GM23338 (cell line): ENCODE data around the gene SSTR3. TPM values are rescaled to one million over a fixed set of nuclear protein-coding genes. Genes with fewer than 3 reads are reported as not detected.

Source experiments
- ATAC-seq: fragments of 200-7000 bp; cut with Tn5 transposase; 3 replicates; pipeline ENCODE4 v1.9.1; 2020
- DNase-seq: peaks from one replicate; pipeline ENCODE4 v3.0.0-alpha.2; 2015; ENCODE audit warnings: low spot score
- H2AFZ ChIP-seq: fragments of 200-600 bp; sonication (generic); 2 replicates; pipeline ENCODE4 v1.8.0; 2016; ENCODE audit warnings: antibody characterized with exemption, mild to moderate bottlenecking, moderate library complexity
- H3F3A ChIP-seq: fragments of 200-600 bp; sonication (generic); replicated peaks from 2 replicates; pipeline ENCODE4 v1.8.0; 2017; ENCODE audit warnings: antibody characterized with exemption, mixed run types, low read depth
- H3K27ac ChIP-seq: fragments of 200-600 bp; sonication (generic); 2 replicates; pipeline ENCODE4 v1.6.1; 2016; ENCODE audit warnings: low read depth
- H3K27me3 ChIP-seq: fragments of 200-600 bp; sonication (generic); 2 replicates; pipeline ENCODE4 v1.8.0; 2016; ENCODE audit warnings: mild to moderate bottlenecking, mixed run types, moderate library complexity; ENCODE audit not compliant: insufficient read depth
- H3K36me3 ChIP-seq: fragments of 200-600 bp; sonication (generic); 2 replicates; pipeline ENCODE4 v1.8.0; 2016; ENCODE audit warnings: mild to moderate bottlenecking; ENCODE audit not compliant: insufficient read depth
- H3K4me1 ChIP-seq: fragments of 200-600 bp; sonication (generic); 2 replicates; pipeline ENCODE4 v1.8.0; 2016; ENCODE audit warnings: mild to moderate bottlenecking, moderate library complexity; ENCODE audit not compliant: insufficient read depth
- H3K4me2 ChIP-seq: fragments of 200-600 bp; sonication (generic); 2 replicates; pipeline ENCODE4 v1.7.1; 2017; ENCODE audit warnings: mixed run types
- H3K4me3 ChIP-seq: fragments of 200-600 bp; sonication (generic); 2 replicates; pipeline ENCODE4 v1.6.1; 2016; ENCODE audit warnings: mixed run types
- H3K79me2 ChIP-seq: fragments of 200-600 bp; sonication (generic); replicated peaks from 2 replicates; pipeline ENCODE4 v1.8.0; 2017; ENCODE audit warnings: mild to moderate bottlenecking; ENCODE audit not compliant: insufficient read depth
- H3K9me2 ChIP-seq: fragments of 200-600 bp; sonication (generic); 2 replicates; pipeline ENCODE4 v1.8.0; 2017; ENCODE audit not compliant: insufficient read depth
- H4K20me1 ChIP-seq: fragments of 200-600 bp; sonication (generic); replicated peaks from 2 replicates; pipeline ENCODE4 v1.8.0; 2017; ENCODE audit warnings: mild to moderate bottlenecking; ENCODE audit not compliant: insufficient read depth
- H3K27ac Mint-ChIP-seq: 2 replicates; pipeline ENCODE4 v1.8.0; 2020; ENCODE audit warnings: inconsistent platforms, mild to moderate bottlenecking, moderate library complexity, mixed read lengths
- H3K27me3 Mint-ChIP-seq: 3 replicates; pipeline ENCODE4 v1.8.0; 2022; ENCODE audit warnings: low read depth, mild to moderate bottlenecking, moderate library complexity, mixed read lengths, inconsistent platforms; ENCODE audit not compliant: insufficient read depth, poor library complexity
- H3K36me3 Mint-ChIP-seq: 3 replicates; pipeline ENCODE4 v1.8.0; 2021; ENCODE audit warnings: low read depth, mild to moderate bottlenecking, inconsistent platforms, moderate library complexity, mixed read lengths
- H3K4me1 Mint-ChIP-seq: 3 replicates; pipeline ENCODE4 v1.8.0; 2020; ENCODE audit warnings: mild to moderate bottlenecking, inconsistent platforms, mixed read lengths
- H3K4me3 Mint-ChIP-seq: 3 replicates; pipeline ENCODE4 v1.8.0; 2021; ENCODE audit warnings: moderate library complexity, mild to moderate bottlenecking, inconsistent platforms, mixed read lengths
- H3K9me3 Mint-ChIP-seq: 3 replicates; pipeline ENCODE4 v1.8.0; 2020; ENCODE audit warnings: moderate library complexity, mild to moderate bottlenecking, inconsistent platforms, mixed read lengths
- CREB1 ChIP-seq: fragments of 250-450 bp; sonication (Bioruptor Pico); IDR thresholded peaks from 2 replicates; pipeline ENCODE4 v1.5.0; 2020; ENCODE audit warnings: low read depth, mild to moderate bottlenecking, moderate library complexity
- EZH2 ChIP-seq: fragments of 200-600 bp; sonication (generic); IDR thresholded peaks from one replicate; pipeline ENCODE4 v1.8.0; 2017; ENCODE audit warnings: antibody characterized with exemption, mild to moderate bottlenecking, low read depth; ENCODE audit not compliant: unreplicated experiment
- EZH2phosphoT487 ChIP-seq: fragments of 200-600 bp; sonication (generic); IDR thresholded peaks from one replicate; pipeline ENCODE4 v1.8.1; 2018; ENCODE audit warnings: antibody characterized with exemption; ENCODE audit not compliant: unreplicated experiment
- JUNB ChIP-seq: IDR thresholded peaks from one replicate; pipeline ENCODE4 v1.6.1; 2016; ENCODE audit warnings: antibody characterized with exemption; ENCODE audit not compliant: unreplicated experiment
- NANOG ChIP-seq: IDR thresholded peaks from 2 replicates; pipeline ENCODE4 v1.6.1; 2016; ENCODE audit warnings: antibody characterized with exemption, borderline replicate concordance
- POLR2AphosphoS5 ChIP-seq: IDR thresholded peaks from 2 replicates; pipeline ENCODE4 v1.6.1; 2016; ENCODE audit warnings: antibody characterized with exemption, low read depth
- STAT1 ChIP-seq: IDR thresholded peaks from one replicate; pipeline ENCODE4 v1.6.1; 2016; ENCODE audit warnings: antibody characterized with exemption; ENCODE audit not compliant: unreplicated experiment
- ZNF114 ChIP-seq: fragments of 250-450 bp; sonication (Bioruptor Pico); IDR thresholded peaks from 2 replicates; pipeline ENCODE4 v1.5.0; 2020; ENCODE audit warnings: mild to moderate bottlenecking, moderate library complexity
- ZNF331 ChIP-seq: fragments of 250-450 bp; sonication (Bioruptor Pico); IDR thresholded peaks from 2 replicates; pipeline ENCODE4 v1.5.0; 2020; ENCODE audit warnings: low read depth, mild to moderate bottlenecking, moderate library complexity
- polyA plus RNA-seq: library from polyadenylated mRNA; unstranded; fragments of >200 nt; fragmentation: Nextera tagmentation; extraction: Ambion mirVana; gene quantifications from 2 replicates; pipeline ENCODE4 v1.2.1, GENCODE V29; 2016
- total RNA-seq: library from RNA; depleted of rRNA; stranded (reverse); fragments of >200 nt; shearing (Covaris generic); gene quantifications from 2 replicates; pipeline ENCODE4 v1.2.3, GENCODE V29; 2014
- TF ChIP-seq, protein P1 (sequence below), 2 experiments: fragments of 200-600 bp in 1 of 2; sonication (generic) in 1 of 2; conservative IDR thresholded peaks; 2 replicates each; pipeline versions ENCODE4 v1.5.1 to v1.6.1; 2016 to 2017; ENCODE audit warnings: antibody characterized with exemption in 2 of 2, low read depth in 2 of 2, mild to moderate bottlenecking in 2 of 2, moderate library complexity in 1 of 2
- TF ChIP-seq, protein P2 (sequence below): fragments of 250-450 bp; sonication (Bioruptor Pico); IDR thresholded peaks from 2 replicates; pipeline ENCODE4 v1.5.0; 2020; ENCODE audit warnings: mild to moderate bottlenecking, moderate library complexity
- TF ChIP-seq, protein P3 (sequence below): IDR thresholded peaks from 2 replicates; pipeline ENCODE4 v1.6.1; 2016; ENCODE audit warnings: antibody characterized with exemption
- TF ChIP-seq, protein P4 (sequence below): IDR thresholded peaks from one replicate; pipeline ENCODE4 v1.6.1; 2018; ENCODE audit warnings: antibody characterized with exemption; ENCODE audit not compliant: unreplicated experiment

SSTR3 gene
- total and polyA plus RNA-seq, 2 experiments from 2014 or later: 0.66 TPM; not detected in 1

DNA sequence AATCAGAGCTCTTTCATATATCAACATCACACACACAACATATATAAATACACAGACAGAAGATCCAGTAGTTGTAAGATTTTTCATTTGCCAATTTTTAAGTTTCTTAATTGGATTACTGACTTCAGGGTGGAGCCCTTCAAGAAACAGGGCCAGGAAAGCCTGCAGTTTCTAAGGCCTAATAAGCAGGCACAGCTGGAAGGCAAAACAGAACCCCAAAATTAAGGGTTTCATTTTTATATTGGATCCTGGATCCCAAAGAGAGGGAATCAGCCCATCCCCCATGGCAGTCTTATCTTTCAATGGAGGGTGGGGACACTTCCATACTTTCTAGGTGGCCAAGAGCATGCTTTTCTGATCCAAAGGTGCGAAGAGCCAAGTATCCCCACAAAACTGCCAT, 19.5 kb downstream of the SSTR3 start:
- Histone ChIP-seq H3K79me2 (no peaks in the 10 kb centered on the region), H3K27me3 (no peaks in the 10 kb centered on the region), H3K4me2 (no peak overlapping the region), H4K20me1 (no peaks in the 10 kb centered on the region), H3F3A (peaks cover 5% of the 10 kb centered on the region; the same call in 1 of the 2 replicates), H3K27ac (no peak overlapping the region), H3K4me1 (peaks cover 22% of the 10 kb centered on the region), H3K4me3 (no peak overlapping the region), H3K36me3 (peaks cover 5% of the 10 kb centered on the region; the same call in 1 of the 2 replicates), H2AFZ (no peak overlapping the region), H3K9me2 (no peaks in the 10 kb centered on the region)
- Mint-ChIP-seq H3K9me3 (peaks cover 23% of the 10 kb centered on the region), H3K27ac (no peak overlapping the region), H3K4me3 (no peak overlapping the region), H3K4me1 (peaks cover 26% of the 10 kb centered on the region), H3K27me3 (peaks cover 5% of the 10 kb centered on the region), H3K36me3 (peaks cover 39% of the 10 kb centered on the region)
- DNase-seq (no peak), ATAC-seq (no peak)
- TF ChIP-seq CREB1 (CRISPR knock-in tag) (no peak), STAT1 (no peak), EZH2 (no peak), POLR2AphosphoS5 (no peak), JUNB (no peak), EZH2phosphoT487 (no peak), ZNF331 (no peak), ZNF114 (CRISPR knock-in tag) (no peak), NANOG (no peak)
- TF ChIP-seq, protein P1, sequence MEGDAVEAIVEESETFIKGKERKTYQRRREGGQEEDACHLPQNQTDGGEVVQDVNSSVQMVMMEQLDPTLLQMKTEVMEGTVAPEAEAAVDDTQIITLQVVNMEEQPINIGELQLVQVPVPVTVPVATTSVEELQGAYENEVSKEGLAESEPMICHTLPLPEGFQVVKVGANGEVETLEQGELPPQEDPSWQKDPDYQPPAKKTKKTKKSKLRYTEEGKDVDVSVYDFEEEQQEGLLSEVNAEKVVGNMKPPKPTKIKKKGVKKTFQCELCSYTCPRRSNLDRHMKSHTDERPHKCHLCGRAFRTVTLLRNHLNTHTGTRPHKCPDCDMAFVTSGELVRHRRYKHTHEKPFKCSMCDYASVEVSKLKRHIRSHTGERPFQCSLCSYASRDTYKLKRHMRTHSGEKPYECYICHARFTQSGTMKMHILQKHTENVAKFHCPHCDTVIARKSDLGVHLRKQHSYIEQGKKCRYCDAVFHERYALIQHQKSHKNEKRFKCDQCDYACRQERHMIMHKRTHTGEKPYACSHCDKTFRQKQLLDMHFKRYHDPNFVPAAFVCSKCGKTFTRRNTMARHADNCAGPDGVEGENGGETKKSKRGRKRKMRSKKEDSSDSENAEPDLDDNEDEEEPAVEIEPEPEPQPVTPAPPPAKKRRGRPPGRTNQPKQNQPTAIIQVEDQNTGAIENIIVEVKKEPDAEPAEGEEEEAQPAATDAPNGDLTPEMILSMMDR (conservative IDR thresholded peaks at IDR 0.05; ENCODE audit: low read depth in 2 of 2): no peak
- TF ChIP-seq, protein P2, sequence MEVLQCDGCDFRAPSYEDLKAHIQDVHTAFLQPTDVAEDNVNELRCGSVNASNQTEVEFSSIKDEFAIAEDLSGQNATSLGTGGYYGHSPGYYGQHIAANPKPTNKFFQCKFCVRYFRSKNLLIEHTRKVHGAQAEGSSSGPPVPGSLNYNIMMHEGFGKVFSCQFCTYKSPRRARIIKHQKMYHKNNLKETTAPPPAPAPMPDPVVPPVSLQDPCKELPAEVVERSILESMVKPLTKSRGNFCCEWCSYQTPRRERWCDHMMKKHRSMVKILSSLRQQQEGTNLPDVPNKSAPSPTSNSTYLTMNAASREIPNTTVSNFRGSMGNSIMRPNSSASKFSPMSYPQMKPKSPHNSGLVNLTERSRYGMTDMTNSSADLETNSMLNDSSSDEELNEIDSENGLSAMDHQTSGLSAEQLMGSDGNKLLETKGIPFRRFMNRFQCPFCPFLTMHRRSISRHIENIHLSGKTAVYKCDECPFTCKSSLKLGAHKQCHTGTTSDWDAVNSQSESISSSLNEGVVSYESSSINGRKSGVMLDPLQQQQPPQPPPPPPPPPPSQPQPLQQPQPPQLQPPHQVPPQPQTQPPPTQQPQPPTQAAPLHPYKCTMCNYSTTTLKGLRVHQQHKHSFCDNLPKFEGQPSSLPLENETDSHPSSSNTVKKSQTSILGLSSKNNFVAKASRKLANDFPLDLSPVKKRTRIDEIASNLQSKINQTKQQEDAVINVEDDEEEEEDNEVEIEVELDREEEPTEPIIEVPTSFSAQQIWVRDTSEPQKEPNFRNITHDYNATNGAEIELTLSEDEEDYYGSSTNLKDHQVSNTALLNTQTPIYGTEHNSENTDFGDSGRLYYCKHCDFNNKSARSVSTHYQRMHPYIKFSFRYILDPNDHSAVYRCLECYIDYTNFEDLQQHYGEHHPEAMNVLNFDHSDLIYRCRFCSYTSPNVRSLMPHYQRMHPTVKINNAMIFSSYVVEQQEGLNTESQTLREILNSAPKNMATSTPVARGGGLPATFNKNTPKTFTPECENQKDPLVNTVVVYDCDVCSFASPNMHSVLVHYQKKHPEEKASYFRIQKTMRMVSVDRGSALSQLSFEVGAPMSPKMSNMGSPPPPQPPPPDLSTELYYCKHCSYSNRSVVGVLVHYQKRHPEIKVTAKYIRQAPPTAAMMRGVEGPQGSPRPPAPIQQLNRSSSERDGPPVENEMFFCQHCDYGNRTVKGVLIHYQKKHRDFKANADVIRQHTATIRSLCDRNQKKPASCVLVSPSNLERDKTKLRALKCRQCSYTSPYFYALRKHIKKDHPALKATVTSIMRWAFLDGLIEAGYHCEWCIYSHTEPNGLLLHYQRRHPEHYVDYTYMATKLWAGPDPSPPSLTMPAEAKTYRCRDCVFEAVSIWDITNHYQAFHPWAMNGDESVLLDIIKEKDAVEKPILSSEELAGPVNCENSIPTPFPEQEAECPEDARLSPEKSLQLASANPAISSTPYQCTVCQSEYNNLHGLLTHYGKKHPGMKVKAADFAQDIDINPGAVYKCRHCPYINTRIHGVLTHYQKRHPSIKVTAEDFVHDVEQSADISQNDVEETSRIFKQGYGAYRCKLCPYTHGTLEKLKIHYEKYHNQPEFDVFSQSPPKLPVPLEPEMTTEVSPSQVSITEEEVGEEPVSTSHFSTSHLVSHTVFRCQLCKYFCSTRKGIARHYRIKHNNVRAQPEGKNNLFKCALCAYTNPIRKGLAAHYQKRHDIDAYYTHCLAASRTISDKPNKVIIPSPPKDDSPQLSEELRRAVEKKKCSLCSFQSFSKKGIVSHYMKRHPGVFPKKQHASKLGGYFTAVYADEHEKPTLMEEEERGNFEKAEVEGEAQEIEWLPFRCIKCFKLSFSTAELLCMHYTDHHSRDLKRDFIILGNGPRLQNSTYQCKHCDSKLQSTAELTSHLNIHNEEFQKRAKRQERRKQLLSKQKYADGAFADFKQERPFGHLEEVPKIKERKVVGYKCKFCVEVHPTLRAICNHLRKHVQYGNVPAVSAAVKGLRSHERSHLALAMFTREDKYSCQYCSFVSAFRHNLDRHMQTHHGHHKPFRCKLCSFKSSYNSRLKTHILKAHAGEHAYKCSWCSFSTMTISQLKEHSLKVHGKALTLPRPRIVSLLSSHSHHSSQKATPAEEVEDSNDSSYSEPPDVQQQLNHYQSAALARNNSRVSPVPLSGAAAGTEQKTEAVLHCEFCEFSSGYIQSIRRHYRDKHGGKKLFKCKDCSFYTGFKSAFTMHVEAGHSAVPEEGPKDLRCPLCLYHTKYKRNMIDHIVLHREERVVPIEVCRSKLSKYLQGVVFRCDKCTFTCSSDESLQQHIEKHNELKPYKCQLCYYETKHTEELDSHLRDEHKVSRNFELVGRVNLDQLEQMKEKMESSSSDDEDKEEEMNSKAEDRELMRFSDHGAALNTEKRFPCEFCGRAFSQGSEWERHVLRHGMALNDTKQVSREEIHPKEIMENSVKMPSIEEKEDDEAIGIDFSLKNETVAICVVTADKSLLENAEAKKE: no peak
- TF ChIP-seq, protein P3, sequence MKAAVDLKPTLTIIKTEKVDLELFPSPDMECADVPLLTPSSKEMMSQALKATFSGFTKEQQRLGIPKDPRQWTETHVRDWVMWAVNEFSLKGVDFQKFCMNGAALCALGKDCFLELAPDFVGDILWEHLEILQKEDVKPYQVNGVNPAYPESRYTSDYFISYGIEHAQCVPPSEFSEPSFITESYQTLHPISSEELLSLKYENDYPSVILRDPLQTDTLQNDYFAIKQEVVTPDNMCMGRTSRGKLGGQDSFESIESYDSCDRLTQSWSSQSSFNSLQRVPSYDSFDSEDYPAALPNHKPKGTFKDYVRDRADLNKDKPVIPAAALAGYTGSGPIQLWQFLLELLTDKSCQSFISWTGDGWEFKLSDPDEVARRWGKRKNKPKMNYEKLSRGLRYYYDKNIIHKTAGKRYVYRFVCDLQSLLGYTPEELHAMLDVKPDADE: no peak
- TF ChIP-seq, protein P4, sequence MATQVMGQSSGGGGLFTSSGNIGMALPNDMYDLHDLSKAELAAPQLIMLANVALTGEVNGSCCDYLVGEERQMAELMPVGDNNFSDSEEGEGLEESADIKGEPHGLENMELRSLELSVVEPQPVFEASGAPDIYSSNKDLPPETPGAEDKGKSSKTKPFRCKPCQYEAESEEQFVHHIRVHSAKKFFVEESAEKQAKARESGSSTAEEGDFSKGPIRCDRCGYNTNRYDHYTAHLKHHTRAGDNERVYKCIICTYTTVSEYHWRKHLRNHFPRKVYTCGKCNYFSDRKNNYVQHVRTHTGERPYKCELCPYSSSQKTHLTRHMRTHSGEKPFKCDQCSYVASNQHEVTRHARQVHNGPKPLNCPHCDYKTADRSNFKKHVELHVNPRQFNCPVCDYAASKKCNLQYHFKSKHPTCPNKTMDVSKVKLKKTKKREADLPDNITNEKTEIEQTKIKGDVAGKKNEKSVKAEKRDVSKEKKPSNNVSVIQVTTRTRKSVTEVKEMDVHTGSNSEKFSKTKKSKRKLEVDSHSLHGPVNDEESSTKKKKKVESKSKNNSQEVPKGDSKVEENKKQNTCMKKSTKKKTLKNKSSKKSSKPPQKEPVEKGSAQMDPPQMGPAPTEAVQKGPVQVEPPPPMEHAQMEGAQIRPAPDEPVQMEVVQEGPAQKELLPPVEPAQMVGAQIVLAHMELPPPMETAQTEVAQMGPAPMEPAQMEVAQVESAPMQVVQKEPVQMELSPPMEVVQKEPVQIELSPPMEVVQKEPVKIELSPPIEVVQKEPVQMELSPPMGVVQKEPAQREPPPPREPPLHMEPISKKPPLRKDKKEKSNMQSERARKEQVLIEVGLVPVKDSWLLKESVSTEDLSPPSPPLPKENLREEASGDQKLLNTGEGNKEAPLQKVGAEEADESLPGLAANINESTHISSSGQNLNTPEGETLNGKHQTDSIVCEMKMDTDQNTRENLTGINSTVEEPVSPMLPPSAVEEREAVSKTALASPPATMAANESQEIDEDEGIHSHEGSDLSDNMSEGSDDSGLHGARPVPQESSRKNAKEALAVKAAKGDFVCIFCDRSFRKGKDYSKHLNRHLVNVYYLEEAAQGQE: no peak
